AG04450 (cell line): ENCODE results near the gene RNF220. TPM values are rescaled to one million over a fixed set of nuclear protein-coding genes. Genes with fewer than 3 reads are reported as not detected.

Source experiments
- CTCF ChIA-PET: fragments of 300-600, 350-600 bp; formaldehyde crosslinking; extraction: SDS; loops from one replicate; lab custom pipeline; 2022; ENCODE audit warnings: antibody characterized with exemption, inconsistent platforms; lab: Charles Lee
- POLR2A ChIA-PET: fragments of 350-600 bp; formaldehyde crosslinking; extraction: SDS; loops from one replicate; lab custom pipeline; 2021; ENCODE audit warnings: antibody characterized with exemption, inconsistent platforms; lab: Yijun Ruan, JAX
- DNase-seq: peaks from one replicate; pipeline ENCODE4 v3.0.0-alpha.2; 2011; ENCODE audit warnings: low read depth, low spot score
- H3K27ac ChIP-seq: one replicate; pipeline ENCODE4 v1.5.1; 2012; ENCODE audit warnings: low read depth, low read length, control low read depth
- H3K27me3 ChIP-seq: one replicate; pipeline ENCODE4 v1.6.0; 2012; ENCODE audit warnings: low read length; ENCODE audit not compliant: control insufficient read depth, insufficient read depth
- H3K4me3 ChIP-seq: 2 replicates; pipeline ENCODE4 v1.5.1; 2011; ENCODE audit warnings: mild to moderate bottlenecking, low read depth, low read length, control low read depth
- H3K9me3 ChIP-seq: 2 replicates; pipeline ENCODE4 v1.5.1; 2012; ENCODE audit warnings: low read length; ENCODE audit not compliant: control insufficient read depth, insufficient read depth
- CTCF ChIP-seq: IDR thresholded peaks from 2 replicates; pipeline ENCODE4 v1.5.1; 2011; ENCODE audit warnings: low read depth, low read length, control low read depth, inconsistent platforms
- polyA plus RNA-seq: library from polyadenylated mRNA; depleted of rRNA; stranded (reverse); fragments of >200 nt; gene quantifications from 2 replicates; pipeline ENCODE4 v1.2.3, GENCODE V29; 2011

The RNF220 gene
- polyA plus RNA-seq, 1 experiment = 46.4 TPM

- TF ChIP-seq CTCF = peak; percentile 13; the same call in 1 of the 2 replicates
- H3K27me3 ChIP-seq = peaks cover 22% of the 10 kb centered on the region
- H3K4me3 ChIP-seq = no peak overlapping the region
- H3K27ac ChIP-seq = no peak overlapping the region
- POLR2A ChIA-PET = no interaction called here
- CTCF ChIA-PET = no interaction called here
- H3K9me3 ChIP-seq = no peaks in the 10 kb centered on the region
- no peak for DNase-seq
Measured at GRCh38 chr1:44361478-44361877, 43.6 kb upstream of the RNF220 start.

GRCh38 chr1:44366371-44366975 lies 38.6 kb upstream of the RNF220 start:
- CTCF ChIA-PET = no interaction called here
- H3K27me3 ChIP-seq = peaks cover 48% of the 10 kb centered on the region
- no peak overlapping the region for H3K27ac ChIP-seq
- POLR2A ChIA-PET = no interaction called here
- no peaks in the 10 kb centered on the region for H3K9me3 ChIP-seq
- DNase-seq = no peak
- H3K4me3 ChIP-seq = no peak overlapping the region
- TF ChIP-seq CTCF = no peak

DNA sequence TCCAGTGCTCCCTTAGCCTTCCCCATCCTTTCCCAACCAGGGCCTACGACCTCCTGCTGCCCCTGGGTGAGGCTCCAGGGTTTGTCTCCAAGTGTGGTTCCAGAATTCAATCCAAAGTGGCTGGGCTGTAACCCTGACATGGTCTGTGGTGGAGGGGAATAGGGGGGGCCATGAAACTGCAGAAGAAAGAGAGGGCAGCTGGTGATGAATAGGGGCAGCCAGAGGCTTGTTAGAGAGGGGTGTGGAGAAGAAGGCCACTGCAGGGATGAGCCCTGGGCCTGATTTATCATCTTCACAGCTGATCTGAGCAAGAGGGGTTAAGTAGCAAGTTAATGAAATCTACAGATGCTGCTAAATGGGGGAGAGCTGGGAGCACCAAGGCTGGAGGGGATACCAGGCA lies 37.1 kb upstream of the RNF220 start:
- no peak for TF ChIP-seq CTCF
- POLR2A ChIA-PET = no interaction called here
- H3K4me3 ChIP-seq = no peak overlapping the region
- CTCF ChIA-PET = interaction anchor here (1.0 kb wide), 1 partner anchor 10 kb away, joined by 4 read pairs; no protein-coding TSS in a partner anchor
- no peak overlapping the region for H3K27ac ChIP-seq
- no peaks in the 10 kb centered on the region for H3K9me3 ChIP-seq
- H3K27me3 ChIP-seq = peaks cover 41% of the 10 kb centered on the region
- DNase-seq = no peak

DNA sequence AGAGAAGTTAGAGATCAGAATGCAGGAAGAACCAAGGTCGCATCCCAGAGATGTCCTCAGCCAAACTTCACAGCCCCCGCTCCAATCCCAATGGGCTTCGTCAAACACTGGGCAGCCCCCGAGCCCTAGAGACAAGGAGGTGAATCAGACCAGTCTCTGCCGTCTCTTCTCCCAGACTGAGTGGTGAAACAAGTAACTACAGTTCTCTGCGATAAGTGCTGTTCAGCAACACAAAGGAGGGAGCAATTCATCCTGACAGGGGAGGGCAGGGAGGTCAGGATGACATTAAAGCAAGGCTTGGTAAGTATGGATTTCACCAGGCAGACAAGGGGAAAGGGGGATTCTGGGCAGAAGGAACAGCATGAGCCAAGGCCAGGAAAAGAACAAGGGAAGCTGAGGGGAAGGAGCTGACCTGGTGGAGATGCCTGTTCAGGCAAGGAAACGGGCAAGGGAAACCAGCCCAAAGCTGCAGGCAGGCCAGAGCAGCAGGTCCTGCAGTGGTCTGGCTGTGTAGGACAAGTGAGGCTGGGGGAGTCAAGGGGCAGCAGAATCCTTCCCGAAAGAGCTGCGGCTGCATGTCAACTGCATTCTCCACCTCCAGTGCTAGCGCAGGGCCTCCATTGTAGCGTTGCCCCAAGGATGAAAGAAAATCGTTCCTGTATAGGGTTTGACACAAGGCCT lies 36.4 kb upstream of the RNF220 start:
- no peak overlapping the region for H3K4me3 ChIP-seq
- CTCF ChIA-PET = interaction anchor here (1.0 kb wide), 1 partner anchor 9 kb away, joined by 4 read pairs; no protein-coding TSS in a partner anchor
- POLR2A ChIA-PET = no interaction called here
- H3K27ac ChIP-seq = no peak overlapping the region
- DNase-seq = no peak
- no peaks in the 10 kb centered on the region for H3K9me3 ChIP-seq
- no peak for TF ChIP-seq CTCF
- peaks cover 41% of the 10 kb centered on the region for H3K27me3 ChIP-seq

GRCh38 chr1:44371206-44371605 lies 33.8 kb upstream of the RNF220 start:
- H3K27me3 ChIP-seq = peaks cover 31% of the 10 kb centered on the region
- H3K27ac ChIP-seq = no peak overlapping the region
- ChIA-PET POLR2A (no interaction called here), CTCF (interaction anchor here (1.1 kb wide), 1 partner anchor 282 kb away, joined by 4 read pairs; no protein-coding TSS in a partner anchor)
- no peak overlapping the region for H3K4me3 ChIP-seq
- no peak for TF ChIP-seq CTCF
- H3K9me3 ChIP-seq = no peaks in the 10 kb centered on the region
- DNase-seq = no peak
